GM13977 (cell line): ENCODE measurements around the gene SMYD3.
"Not testable (repeated sequence)": the region's sequence is repeated elsewhere in the genome, so short reads cannot be mapped to it uniquely, and the experiment has no call there.

Experiments used
- DNase-seq: peaks from one replicate; pipeline ENCODE4 v3.0.0; 2012; ENCODE audit warnings: low spot score
- in situ Hi-C: fragments of 300-500 bp; cut with MboI; formaldehyde crosslinking; loops from one replicate; pipeline ENCODE4 v1.12.0; 2022; ENCODE audit warnings: low sequenced_read_pairs, low pct_unique_long_range_greater_than_20kb, mixed read lengths, inconsistent platforms; ENCODE audit not compliant: unreplicated experiment
- TF ChIP-seq, protein P1 (sequence below): IDR thresholded peaks from 2 replicates; pipeline ENCODE4 v1.5.1; 2012; ENCODE audit warnings: mild to moderate bottlenecking, control low read depth; ENCODE audit not compliant: insufficient read depth; ENCODE audit errors: extremely low read depth, missing control alignments

SMYD3 gene

DNA sequence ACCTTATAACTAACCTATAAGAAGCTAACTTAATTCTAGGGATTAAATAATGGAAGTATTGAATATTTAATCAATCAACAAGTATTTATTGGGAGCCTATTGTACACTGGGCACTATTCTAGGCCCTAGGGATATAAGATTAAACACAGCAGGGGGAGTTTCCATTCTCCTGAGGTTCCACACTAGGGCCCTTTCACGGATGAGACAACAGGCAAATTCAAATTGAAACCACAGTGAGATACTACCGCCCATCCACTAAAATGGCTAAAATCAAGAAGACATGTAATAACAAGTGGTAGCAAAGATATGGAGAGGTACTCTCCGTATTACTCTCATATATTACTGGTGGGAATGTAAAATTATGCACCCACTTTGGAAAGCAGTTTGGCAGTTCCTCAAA lies 677.9 kb downstream of the SMYD3 start:
- in situ Hi-C loops: no loop called here
- no peak for DNase-seq
- TF ChIP-seq, protein P1, sequence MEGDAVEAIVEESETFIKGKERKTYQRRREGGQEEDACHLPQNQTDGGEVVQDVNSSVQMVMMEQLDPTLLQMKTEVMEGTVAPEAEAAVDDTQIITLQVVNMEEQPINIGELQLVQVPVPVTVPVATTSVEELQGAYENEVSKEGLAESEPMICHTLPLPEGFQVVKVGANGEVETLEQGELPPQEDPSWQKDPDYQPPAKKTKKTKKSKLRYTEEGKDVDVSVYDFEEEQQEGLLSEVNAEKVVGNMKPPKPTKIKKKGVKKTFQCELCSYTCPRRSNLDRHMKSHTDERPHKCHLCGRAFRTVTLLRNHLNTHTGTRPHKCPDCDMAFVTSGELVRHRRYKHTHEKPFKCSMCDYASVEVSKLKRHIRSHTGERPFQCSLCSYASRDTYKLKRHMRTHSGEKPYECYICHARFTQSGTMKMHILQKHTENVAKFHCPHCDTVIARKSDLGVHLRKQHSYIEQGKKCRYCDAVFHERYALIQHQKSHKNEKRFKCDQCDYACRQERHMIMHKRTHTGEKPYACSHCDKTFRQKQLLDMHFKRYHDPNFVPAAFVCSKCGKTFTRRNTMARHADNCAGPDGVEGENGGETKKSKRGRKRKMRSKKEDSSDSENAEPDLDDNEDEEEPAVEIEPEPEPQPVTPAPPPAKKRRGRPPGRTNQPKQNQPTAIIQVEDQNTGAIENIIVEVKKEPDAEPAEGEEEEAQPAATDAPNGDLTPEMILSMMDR: no peak

DNA sequence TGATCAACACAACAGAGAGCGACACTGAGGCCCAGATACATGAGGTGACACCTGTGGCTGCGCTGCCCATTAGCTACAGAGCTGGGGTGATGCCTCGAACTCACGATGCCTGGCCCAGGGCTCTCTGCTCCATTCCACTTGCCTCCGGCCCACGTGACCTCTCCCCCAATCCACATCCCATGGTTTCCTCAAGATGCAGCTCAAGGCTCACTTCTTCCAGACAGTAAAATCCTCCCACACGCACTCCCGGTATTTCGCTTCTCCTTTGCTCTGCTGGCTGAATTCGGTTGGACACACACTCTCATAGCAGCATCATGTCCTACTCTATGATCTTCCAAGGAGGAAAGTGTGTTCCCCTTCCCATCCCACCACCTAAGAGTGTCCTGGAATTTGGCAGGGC lies 679.8 kb downstream of the SMYD3 start:
- no peak for DNase-seq
- in situ Hi-C loops: no loop called here
- TF ChIP-seq, protein P1: no peak

DNA sequence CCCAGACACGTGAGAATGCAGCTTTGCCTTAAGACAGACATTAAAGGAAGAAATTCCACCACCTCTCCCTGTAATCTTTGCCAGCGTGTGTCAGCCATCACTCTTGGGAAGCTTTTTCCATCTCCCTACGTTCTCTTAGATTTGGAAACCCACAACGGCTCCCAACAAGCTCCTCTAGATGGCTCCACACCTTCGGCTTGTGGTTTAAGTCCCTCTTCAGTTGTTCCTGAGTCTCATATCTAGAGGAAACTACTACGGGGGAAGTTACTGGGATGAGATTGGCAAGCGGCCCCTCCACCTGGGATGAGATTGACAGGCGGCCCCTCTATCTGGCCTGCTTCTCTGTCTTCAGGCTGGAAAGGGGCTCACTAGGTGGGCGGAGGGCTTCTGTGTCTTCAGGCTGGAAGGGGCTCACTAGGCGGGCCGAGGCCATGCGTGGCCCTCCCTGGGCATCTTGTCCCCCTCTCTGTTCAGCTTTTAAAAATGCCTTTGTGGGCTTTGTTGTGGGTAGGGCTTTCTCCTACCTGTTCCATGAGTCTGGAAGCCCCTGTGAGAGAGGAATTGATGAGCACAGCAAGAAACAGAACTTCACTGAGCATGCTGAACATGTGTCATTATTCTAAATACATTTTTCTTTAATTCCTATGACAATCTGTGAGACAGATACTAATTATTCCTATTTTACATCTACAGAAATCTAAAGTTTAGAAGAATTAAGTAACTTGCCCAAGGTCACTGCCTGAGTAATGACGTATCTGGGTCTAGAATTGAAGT lies 681.8 kb downstream of the SMYD3 start:
- TF ChIP-seq, protein P1: no peak
- in situ Hi-C loops: no loop called here
- DNase-seq: no peak

DNA sequence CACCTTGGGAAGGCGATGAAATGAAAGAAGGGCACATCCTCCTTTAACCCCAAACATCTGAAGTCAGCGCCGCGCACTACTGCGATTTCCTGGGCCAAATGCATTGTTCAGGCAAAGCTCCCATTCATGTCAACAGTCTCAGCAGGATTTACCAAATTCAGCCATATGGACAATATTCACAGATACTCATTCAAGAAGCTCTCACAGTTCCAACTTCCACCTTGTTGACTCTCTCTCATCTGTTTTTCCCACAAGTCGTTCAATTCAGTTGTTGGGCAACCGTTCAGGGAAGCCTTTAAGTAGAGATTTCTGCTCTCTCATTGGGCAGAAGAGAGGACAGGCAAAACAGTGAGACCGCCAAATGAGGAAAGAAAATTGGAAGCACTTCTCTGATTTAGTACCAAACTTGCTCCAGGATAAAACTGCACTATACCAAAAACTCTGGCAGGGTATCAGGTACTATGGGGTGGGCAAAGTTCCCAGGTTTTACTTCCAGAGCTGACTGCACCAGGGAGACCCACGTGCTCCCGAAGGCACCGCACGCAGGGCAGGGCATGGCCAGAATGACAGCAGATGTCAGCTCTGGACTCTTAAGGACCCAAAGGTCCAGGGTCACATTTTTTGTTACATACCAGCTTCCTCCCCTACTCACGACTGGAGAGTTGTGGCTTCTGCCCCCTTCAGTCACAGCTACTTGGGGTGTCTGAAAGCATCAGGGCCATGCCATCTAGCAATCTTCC lies 683.5 kb downstream of the SMYD3 start:
- in situ Hi-C loops: no loop called here
- TF ChIP-seq, protein P1: no peak
- no peak for DNase-seq

DNA sequence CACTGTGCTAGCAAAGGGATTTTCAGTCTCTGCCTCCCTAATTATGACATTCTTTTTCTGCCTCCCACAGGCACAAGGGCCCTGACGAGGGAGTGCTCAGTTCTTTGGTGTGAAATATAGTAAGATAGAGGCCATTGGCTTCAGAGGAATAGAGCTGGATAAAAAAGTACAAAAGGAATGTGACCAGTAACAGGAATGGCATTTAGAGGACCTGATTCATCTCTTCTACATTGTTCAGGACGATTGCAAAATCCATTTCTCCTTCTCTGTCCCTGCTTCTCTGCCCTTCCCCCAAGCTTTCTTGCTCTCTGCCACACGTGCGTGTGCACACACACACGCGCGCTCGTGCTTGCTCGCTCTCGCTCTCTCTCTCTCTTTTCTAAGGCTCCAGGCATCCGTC lies 684.1 kb downstream of the SMYD3 start:
- in situ Hi-C loops: no loop called here
- no peak for DNase-seq
- TF ChIP-seq, protein P1: no peak

DNA sequence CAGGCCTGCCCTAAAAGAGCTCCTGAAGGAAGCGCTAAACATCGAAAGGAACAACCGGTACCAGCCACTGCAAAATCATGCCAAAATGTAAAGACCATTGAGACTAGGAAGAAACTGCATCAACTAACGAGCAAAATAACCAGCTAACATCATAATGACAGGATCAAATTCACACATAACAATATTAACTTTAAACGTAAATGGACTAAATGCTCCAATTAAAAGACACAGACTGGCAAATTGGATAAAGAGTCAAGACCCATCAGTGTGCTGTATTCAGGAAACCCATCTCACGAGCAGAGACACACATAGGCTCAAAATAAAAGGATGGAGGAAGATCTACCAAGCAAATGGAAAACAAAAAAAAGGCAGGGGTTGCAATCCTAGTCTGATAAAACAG lies 688.7 kb downstream of the SMYD3 start:
- DNase-seq, in situ Hi-C loops: not testable (repeated sequence)

DNA sequence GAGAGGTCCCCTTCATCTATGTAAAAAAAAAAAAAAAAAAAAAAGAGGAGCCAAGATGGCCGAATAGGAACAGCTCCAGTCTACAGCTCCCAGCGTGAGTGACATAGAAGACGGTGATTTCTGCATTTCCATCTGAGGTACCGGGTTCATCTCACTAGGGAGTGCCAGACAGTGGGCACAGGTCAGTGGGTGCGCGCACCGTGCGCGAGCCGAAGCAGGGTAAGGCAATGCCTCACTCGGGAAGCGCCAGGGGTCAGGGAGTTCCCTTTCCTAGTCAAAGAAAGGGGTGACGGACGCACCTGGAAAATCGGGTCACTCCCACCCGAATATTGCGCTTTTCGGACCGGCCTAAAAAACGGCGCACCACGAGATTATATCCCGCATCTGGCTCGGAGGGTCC lies 690.6 kb downstream of the SMYD3 start:
- in situ Hi-C loops, DNase-seq: not testable (repeated sequence)
